ENCODE measurements around the gene KLF5. TPM values are rescaled to one million over a fixed set of nuclear protein-coding genes. Genes with fewer than 3 reads are reported as not detected.

The KLF5 gene
- total RNA-seq, 1 donor from 2014 or later: 21.4 TPM

- Histone ChIP-seq H3K9me3 (ENCODE audit: insufficient read depth, low read depth, low read length) (no peaks in the 10 kb centered on the region), H3K79me2 (ENCODE audit: insufficient read depth, low read length) (peaks cover 10% of the 10 kb centered on the region), H3K4me3 (ENCODE audit: insufficient read depth, low read depth, low read length) (no peak overlapping the region), H3K27me3 (ENCODE audit: insufficient read depth, low read length) (no peaks in the 10 kb centered on the region), H3K4me2 (ENCODE audit: low read length) (no peak overlapping the region), H3K9ac (ENCODE audit: low read length) (no peak overlapping the region), H3K36me3 (ENCODE audit: insufficient read depth, low read length) (no peaks in the 10 kb centered on the region), H3K4me1 (ENCODE audit: insufficient read depth, low read length) (no peaks in the 10 kb centered on the region), H2AFZ (ENCODE audit: low read depth, low read length) (no peak overlapping the region), H4K20me1 (ENCODE audit: insufficient read depth, low read length) (no peaks in the 10 kb centered on the region), H3K27ac (ENCODE audit: low read depth, low read length) (no peak overlapping the region)
- no peak for DNase-seq (ENCODE audit: low read depth)
- H3K9me3 Mint-ChIP-seq (ENCODE audit: unreplicated experiment): no peaks in the 10 kb centered on the region
- H3K4me3 Mint-ChIP-seq (ENCODE audit: unreplicated experiment): no peak overlapping the region
- H3K27me3 Mint-ChIP-seq (ENCODE audit: low read depth, unreplicated experiment): no peaks in the 10 kb centered on the region
- H3K36me3 Mint-ChIP-seq (ENCODE audit: low read depth, unreplicated experiment): peaks cover 2% of the 10 kb centered on the region
- H3K4me1 Mint-ChIP-seq (ENCODE audit: low read depth, unreplicated experiment): peaks cover 17% of the 10 kb centered on the region
- no peak for FAIRE-seq
- TF ChIP-seq, protein P1, sequence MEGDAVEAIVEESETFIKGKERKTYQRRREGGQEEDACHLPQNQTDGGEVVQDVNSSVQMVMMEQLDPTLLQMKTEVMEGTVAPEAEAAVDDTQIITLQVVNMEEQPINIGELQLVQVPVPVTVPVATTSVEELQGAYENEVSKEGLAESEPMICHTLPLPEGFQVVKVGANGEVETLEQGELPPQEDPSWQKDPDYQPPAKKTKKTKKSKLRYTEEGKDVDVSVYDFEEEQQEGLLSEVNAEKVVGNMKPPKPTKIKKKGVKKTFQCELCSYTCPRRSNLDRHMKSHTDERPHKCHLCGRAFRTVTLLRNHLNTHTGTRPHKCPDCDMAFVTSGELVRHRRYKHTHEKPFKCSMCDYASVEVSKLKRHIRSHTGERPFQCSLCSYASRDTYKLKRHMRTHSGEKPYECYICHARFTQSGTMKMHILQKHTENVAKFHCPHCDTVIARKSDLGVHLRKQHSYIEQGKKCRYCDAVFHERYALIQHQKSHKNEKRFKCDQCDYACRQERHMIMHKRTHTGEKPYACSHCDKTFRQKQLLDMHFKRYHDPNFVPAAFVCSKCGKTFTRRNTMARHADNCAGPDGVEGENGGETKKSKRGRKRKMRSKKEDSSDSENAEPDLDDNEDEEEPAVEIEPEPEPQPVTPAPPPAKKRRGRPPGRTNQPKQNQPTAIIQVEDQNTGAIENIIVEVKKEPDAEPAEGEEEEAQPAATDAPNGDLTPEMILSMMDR (IDR thresholded peaks at IDR 0.05; ENCODE audit: insufficient read depth, low read depth, low read length): no peak
- no peak for TF ChIP-seq EZH2 (IDR thresholded peaks at IDR 0.05; ENCODE audit: insufficient read depth, low read length)
- no peak overlapping the region for H3K27ac Mint-ChIP-seq (ENCODE audit: unreplicated experiment)
These were observed 19.1 kb downstream of the KLF5 start for GRCh38 chr13:73077865-73078264.

DNA sequence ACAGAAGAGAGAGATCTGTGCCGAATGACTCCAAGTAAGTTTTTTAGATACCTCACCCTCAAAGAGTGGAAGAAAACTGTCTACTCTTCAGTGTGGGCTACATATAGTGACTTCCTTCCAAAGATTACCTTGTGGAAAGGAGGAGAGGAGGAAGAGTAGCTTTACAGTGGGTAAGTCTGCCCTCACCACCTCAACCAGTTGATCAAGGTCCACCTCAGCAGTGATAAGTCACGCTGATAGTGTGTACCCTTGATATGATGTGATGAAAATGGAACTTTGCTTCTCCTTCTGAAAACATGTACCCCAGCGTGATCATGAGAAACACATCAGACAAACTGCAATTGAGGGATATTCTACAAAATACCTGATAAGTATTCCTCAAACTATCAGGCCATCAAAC lies 20.6 kb downstream of the KLF5 start:
- TF ChIP-seq, protein P1 (IDR thresholded peaks at IDR 0.05; ENCODE audit: insufficient read depth, low read depth, low read length): no peak
- TF ChIP-seq EZH2 (IDR thresholded peaks at IDR 0.05; ENCODE audit: insufficient read depth, low read length): no peak
- Histone ChIP-seq H3K79me2 (ENCODE audit: insufficient read depth, low read length) (peaks cover 5% of the 10 kb centered on the region), H3K9ac (ENCODE audit: low read length) (no peak overlapping the region), H3K4me3 (ENCODE audit: insufficient read depth, low read depth, low read length) (no peak overlapping the region), H3K9me3 (ENCODE audit: insufficient read depth, low read depth, low read length) (no peaks in the 10 kb centered on the region), H2AFZ (ENCODE audit: low read depth, low read length) (no peak overlapping the region), H3K4me1 (ENCODE audit: insufficient read depth, low read length) (no peaks in the 10 kb centered on the region), H3K27me3 (ENCODE audit: insufficient read depth, low read length) (no peaks in the 10 kb centered on the region), H3K36me3 (ENCODE audit: insufficient read depth, low read length) (no peaks in the 10 kb centered on the region), H3K27ac (ENCODE audit: low read depth, low read length) (no peak overlapping the region), H4K20me1 (ENCODE audit: insufficient read depth, low read length) (no peaks in the 10 kb centered on the region), H3K4me2 (ENCODE audit: low read length) (no peak overlapping the region)
- H3K27me3 Mint-ChIP-seq (ENCODE audit: low read depth, unreplicated experiment): no peaks in the 10 kb centered on the region
- DNase-seq (ENCODE audit: low read depth): no peak
- peaks cover 10% of the 10 kb centered on the region for H3K4me1 Mint-ChIP-seq (ENCODE audit: low read depth, unreplicated experiment)
- no peak overlapping the region for H3K4me3 Mint-ChIP-seq (ENCODE audit: unreplicated experiment)
- no peak for FAIRE-seq
- H3K36me3 Mint-ChIP-seq (ENCODE audit: low read depth, unreplicated experiment): peaks cover 2% of the 10 kb centered on the region
- no peak overlapping the region for H3K27ac Mint-ChIP-seq (ENCODE audit: unreplicated experiment)
- no peaks in the 10 kb centered on the region for H3K9me3 Mint-ChIP-seq (ENCODE audit: unreplicated experiment)

- no peaks in the 10 kb centered on the region for H3K4me1 ChIP-seq (ENCODE audit: insufficient read depth, low read length)
- Mint-ChIP-seq H3K4me1 (ENCODE audit: low read depth, unreplicated experiment) (peaks cover 2% of the 10 kb centered on the region), H3K4me3 (ENCODE audit: unreplicated experiment) (no peak overlapping the region), H3K27me3 (ENCODE audit: low read depth, unreplicated experiment) (no peaks in the 10 kb centered on the region), H3K36me3 (ENCODE audit: low read depth, unreplicated experiment) (no peaks in the 10 kb centered on the region), H3K9me3 (ENCODE audit: unreplicated experiment) (no peaks in the 10 kb centered on the region), H3K27ac (ENCODE audit: unreplicated experiment) (no peak overlapping the region)
- DNase-seq (ENCODE audit: low read depth) (no peak), FAIRE-seq (no peak)
- TF ChIP-seq, protein P1 (IDR thresholded peaks at IDR 0.05; ENCODE audit: insufficient read depth, low read depth, low read length): no peak
- no peak for TF ChIP-seq EZH2 (IDR thresholded peaks at IDR 0.05; ENCODE audit: insufficient read depth, low read length)
- no peak overlapping the region for H3K4me2 ChIP-seq (ENCODE audit: low read length)
- H3K79me2 ChIP-seq (ENCODE audit: insufficient read depth, low read length): no peaks in the 10 kb centered on the region
- no peak overlapping the region for H3K4me3 ChIP-seq (ENCODE audit: insufficient read depth, low read depth, low read length)
- H4K20me1 ChIP-seq (ENCODE audit: insufficient read depth, low read length): no peaks in the 10 kb centered on the region
- no peak overlapping the region for H2AFZ ChIP-seq (ENCODE audit: low read depth, low read length)
- no peak overlapping the region for H3K9ac ChIP-seq (ENCODE audit: low read length)
- H3K27me3 ChIP-seq (ENCODE audit: insufficient read depth, low read length): no peaks in the 10 kb centered on the region
- no peaks in the 10 kb centered on the region for H3K36me3 ChIP-seq (ENCODE audit: insufficient read depth, low read length)
- no peak overlapping the region for H3K27ac ChIP-seq (ENCODE audit: low read depth, low read length)
- no peaks in the 10 kb centered on the region for H3K9me3 ChIP-seq (ENCODE audit: insufficient read depth, low read depth, low read length)
These were observed 22.6 kb downstream of the KLF5 start for GRCh38 chr13:73081256-73081915.

Data from astrocyte (in vitro differentiated cells and primary cell).